Measurements from ENCODE around the gene POMGNT1.
"Not testable (repeated sequence)": the region's sequence is repeated elsewhere in the genome, so short reads cannot be mapped to it uniquely, and the experiment has no call there.

Gene POMGNT1

DNA sequence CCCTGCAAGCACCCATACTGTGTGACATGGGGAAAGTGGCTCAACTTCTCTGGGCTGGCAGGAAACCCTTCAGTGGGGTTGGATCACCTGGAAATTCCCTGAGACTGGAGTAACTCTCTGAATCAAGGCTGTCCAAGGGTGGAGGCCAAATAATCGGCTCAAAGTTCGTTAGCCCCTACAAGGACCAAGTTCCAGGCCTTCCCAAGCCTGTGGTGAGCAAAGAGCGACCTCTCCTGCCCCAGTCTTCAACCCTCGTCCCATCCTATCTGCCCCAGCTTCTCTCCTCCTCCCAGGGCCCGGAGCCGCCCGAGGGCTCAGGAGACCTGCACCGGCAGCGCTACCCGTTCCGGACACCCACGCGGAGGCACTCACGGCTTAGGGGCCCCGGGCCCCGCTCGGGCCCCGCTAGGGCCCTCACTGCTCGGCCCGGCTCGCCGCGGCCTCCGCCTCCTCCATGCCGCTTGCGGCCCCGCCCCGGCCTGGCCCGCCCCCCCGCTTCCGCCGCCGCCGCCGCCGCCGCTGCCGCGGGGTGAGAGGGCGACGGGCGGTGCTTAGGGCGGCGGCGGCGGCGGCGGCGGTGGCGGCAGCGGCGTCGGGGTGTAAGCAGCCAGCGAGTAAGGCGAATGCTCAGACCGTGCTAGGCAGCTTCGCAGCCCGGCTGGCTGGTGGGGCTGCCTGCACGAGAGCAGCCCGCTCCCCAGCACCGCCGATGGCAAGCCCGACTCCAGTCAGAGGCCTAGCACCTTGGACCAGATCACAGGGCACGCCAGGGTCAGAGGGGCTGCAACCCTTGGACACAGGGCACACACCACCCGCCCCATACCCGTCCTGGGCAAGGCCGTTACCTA lies at the start of gene POMGNT1:
Gene POMGNT1 (minus strand): TSS at position 471 of the 848 bp plus-strand sequence. CDS start 613 bp downstream, outside the sequence.
- H3K27ac ChIP-seq, result peak within 1 kb of the TSS; percentile 89
- no peaks in the 10 kb centered on the region for H3K9me3 ChIP-seq
- peak within 1 kb of the TSS; percentile 93 for H3K4me2 ChIP-seq
- peak within 1 kb of the TSS; percentile 83 for H3K4me3 ChIP-seq
- peaks cover 29% of the 10 kb centered on the region for H3K36me3 ChIP-seq
- peaks cover 46% of the 10 kb centered on the region for H3K4me1 ChIP-seq
- H4K20me1 ChIP-seq, result no peaks in the 10 kb centered on the region
- peak within 1 kb of the TSS; percentile 89 for H3K9ac ChIP-seq
- no peak for TF ChIP-seq Cebpa-rat (IDR thresholded peaks at IDR 0.05)
- H3K27me3 ChIP-seq, result peaks cover under 1% of the 10 kb centered on the region; the same call in 1 of the 2 replicates

DNA sequence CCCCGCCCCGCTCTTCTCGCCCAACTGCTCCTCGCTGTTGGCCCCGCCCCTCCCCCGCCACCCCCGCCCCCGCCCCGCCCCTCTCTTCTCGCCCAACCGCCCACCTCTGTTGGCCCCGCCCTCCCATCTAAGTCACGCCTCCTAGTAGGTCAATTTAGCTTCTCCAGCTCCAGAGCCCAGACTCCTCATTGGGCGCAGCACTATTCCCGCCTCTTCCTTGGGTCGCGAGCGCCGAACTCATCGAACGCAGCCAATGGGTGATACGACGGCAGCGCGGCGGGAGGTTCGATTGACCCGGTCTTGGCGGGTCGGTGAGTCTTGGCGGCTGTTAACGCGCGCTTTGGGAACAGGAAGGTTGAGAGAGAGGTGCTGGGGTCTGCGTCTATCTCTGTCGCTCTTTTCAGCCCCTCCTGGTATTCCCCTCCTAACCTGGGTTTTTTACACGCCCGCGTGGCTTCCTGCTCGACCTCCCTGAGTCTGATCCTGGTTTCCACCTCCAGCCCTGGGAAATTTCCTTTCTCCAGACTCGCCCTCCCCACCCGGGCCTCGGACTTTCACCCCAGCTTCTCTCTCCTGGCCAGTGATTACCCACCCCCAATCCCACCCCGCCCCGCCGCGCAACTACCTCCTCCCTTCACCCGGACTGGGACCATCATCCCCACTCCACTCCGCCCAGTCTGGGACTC lies 49.3 kb upstream of the POMGNT1 start, which contains the start of gene RAD54L:
Gene RAD54L (plus strand): TSS at position 328 of the 686 bp plus-strand sequence. CDS start 643 bp downstream, outside the sequence.
- H3K27ac ChIP-seq, result peak within 1 kb of the TSS; percentile 84
- peaks cover 27% of the 10 kb centered on the region for H3K4me1 ChIP-seq
- H3K36me3 ChIP-seq, result peaks cover 39% of the 10 kb centered on the region
- H3K4me3 ChIP-seq, result peak within 1 kb of the TSS; percentile 80
- no peak for TF ChIP-seq Cebpa-rat (IDR thresholded peaks at IDR 0.05)
- peaks cover 8% of the 10 kb centered on the region; the same call in 1 of the 2 replicates for H4K20me1 ChIP-seq
- peak within 1 kb of the TSS; percentile 83 for H3K9ac ChIP-seq
- H3K9me3 ChIP-seq, result no peaks in the 10 kb centered on the region
- peak within 1 kb of the TSS; percentile 91 for H3K4me2 ChIP-seq
- H3K27me3 ChIP-seq, result no peaks in the 10 kb centered on the region

DNA sequence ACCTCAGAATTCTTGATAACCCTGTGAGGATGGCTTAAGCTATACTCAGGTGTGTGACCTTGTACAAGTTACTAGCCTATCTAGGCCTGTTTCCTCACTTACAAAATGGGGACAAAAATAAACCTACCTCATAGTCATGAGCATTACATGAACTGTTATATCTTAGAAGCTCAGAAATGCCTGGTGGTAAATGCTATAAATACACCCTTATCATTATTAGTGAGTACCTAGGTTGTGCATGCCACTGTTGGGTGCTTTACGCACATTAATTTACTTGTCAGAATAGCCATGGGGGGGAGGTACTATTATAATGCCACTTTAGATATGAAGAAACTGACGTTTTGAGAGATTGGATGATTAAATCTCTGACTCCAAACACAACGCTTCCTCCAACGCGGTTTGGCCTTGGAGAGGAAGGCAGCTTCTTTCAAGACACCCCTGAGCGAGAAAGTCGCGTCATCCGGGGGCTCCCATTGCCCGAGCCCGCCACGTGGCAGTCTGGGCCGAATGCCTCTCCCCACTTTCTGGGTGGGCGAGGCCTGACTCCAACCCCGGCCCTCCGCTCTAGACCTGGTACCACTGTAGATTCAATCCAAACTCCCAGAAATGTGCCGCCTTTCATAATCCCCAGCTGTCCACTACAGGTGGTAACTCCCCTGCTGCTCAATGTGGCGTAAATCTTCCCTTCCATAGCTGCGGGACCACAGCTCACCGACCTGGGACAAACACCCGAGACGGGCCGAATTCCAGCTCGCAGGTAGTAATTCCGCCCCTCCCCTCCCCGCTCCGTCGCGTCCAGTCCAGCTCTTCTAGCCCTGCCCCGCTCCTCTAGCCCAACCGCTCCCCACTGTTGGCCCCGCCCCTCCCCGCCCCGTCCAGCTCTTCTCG lies 48.6 kb upstream of the POMGNT1 start:
- peak overlapping the region; percentile 74; the same call in 1 of the 2 replicates for H3K9ac ChIP-seq
- TF ChIP-seq Cebpa-rat (IDR thresholded peaks at IDR 0.05), result no peak
- peak overlapping the region; percentile 73 for H3K4me3 ChIP-seq
- H4K20me1 ChIP-seq, result peaks cover 8% of the 10 kb centered on the region; the same call in 1 of the 2 replicates
- peak overlapping the region; percentile 75 for H3K27ac ChIP-seq
- H3K9me3 ChIP-seq, result no peaks in the 10 kb centered on the region
- H3K4me2 ChIP-seq, result peak overlapping the region; percentile 89
- H3K27me3 ChIP-seq, result no peaks in the 10 kb centered on the region
- peaks cover 31% of the 10 kb centered on the region for H3K36me3 ChIP-seq
- peaks cover 27% of the 10 kb centered on the region for H3K4me1 ChIP-seq

DNA sequence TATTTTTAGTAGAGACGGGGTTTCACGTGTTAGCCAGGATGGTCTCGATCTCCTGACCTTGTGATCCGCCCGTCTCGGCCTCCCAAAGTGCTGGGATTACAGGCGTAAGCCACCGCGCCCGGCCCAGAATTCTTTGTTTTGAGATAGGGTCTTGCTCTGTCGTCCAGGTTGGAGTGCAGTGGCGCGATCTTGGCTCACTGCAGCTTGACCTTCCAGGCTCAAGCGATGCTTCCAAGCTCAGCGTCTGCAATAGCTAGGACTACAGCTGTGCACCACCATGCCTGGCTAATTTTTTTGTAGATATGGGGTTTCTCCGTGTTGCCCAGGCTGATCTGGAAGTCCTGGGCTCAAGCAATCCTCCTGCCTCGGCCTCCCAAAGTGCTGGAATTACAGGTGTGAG lies 47.9 kb upstream of the POMGNT1 start:
- not testable (repeated sequence) for H3K27me3 ChIP-seq, H3K9me3 ChIP-seq, H3K27ac ChIP-seq, H3K9ac ChIP-seq, H4K20me1 ChIP-seq, H3K4me3 ChIP-seq
- Histone ChIP-seq H3K4me2 (peak overlapping the region; percentile 89), H3K4me1 (peaks cover 27% of the 10 kb centered on the region), H3K36me3 (peaks cover 25% of the 10 kb centered on the region)

DNA sequence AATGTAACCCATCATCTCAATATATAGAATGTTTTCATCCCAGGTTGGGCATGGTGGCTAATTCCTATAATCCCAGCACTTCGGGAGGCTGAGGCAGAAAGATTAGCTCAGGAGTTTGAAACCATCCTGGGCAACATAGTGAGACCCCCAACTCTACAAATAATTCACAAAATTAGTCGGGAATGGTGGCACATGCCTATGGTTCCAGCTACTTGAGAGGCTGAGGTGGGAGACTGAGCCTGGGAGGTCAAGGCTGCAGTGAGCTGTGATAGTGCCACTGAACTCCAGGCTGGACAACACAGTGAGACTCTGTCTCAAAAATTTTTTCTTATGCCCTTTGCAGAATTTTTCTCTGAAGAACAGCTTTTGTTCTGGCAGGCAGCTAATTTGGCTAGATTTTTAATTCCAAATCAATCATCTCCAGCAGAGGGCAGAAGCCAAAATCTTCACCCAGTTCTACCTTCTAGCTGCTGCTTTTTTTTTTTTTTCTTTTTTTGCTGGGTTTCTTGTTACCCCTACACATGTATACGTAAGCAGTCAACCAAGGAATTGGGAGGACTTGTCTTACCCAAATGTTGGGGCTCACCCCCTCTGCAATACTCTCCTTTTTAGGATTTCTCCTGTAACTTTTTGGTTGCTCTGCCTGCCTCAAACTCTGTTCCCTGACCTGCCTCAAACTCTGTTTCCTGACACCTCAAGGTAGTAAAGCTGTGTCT lies 46.6 kb upstream of the POMGNT1 start:
- no peak for TF ChIP-seq Cebpa-rat (IDR thresholded peaks at IDR 0.05)
- H3K27ac ChIP-seq, result no peak overlapping the region
- no peak overlapping the region for H3K9ac ChIP-seq
- H3K4me3 ChIP-seq, result no peak overlapping the region
- peaks cover 27% of the 10 kb centered on the region for H3K4me1 ChIP-seq
- peaks cover 3% of the 10 kb centered on the region for H3K9me3 ChIP-seq
- H3K4me2 ChIP-seq, result no peak overlapping the region
- peaks cover 12% of the 10 kb centered on the region for H3K36me3 ChIP-seq
- peaks cover 8% of the 10 kb centered on the region; the same call in 1 of the 2 replicates for H4K20me1 ChIP-seq
- no peaks in the 10 kb centered on the region for H3K27me3 ChIP-seq

DNA sequence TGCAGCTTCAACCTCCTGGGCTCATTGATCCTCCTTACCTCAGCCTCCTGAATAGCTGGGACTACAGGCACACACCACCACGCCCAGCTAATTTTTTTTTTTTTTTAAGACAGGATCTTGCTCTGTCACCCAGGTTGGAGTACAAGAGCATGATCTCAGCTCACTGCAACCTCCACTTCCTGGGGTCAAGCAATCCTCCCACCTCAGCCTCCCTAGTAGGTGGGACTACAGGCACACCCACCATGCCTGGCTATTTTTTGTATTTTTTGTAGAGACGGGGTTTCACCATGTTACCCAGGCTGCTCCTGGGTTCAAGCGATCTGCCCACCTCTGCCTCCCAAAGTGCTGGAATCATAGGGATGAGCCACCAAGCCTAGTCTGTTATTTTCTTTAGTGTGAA lies 45.6 kb upstream of the POMGNT1 start:
- not testable (repeated sequence) for H3K9ac ChIP-seq, H3K36me3 ChIP-seq, H4K20me1 ChIP-seq, H3K27me3 ChIP-seq, H3K4me3 ChIP-seq, H3K4me2 ChIP-seq, H3K27ac ChIP-seq
- peaks cover 13% of the 10 kb centered on the region for H3K9me3 ChIP-seq
- H3K4me1 ChIP-seq, result peaks cover 18% of the 10 kb centered on the region

DNA sequence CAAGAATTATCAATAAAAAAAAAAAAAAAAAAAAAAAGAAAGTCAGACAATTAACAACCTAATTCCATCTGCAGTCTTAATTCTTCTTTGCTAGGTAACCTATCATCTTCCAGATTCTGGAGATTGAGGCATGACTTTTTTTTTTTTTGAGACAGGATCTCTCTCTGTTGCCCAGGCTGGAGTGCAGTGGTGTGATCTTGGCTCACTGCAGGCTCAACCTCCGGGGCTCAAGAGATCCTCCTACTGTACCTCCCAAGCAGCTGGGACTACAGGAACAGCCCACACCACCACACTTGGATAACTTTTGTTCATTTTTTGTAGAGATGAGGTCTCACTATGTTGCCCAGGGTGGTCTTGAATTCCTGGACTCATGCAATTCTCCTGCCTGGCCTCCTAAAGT lies 44.7 kb upstream of the POMGNT1 start:
- H3K9ac ChIP-seq, result no peak overlapping the region
- H4K20me1 ChIP-seq, result no peaks in the 10 kb centered on the region
- no peaks in the 10 kb centered on the region for H3K36me3 ChIP-seq
- H3K27ac ChIP-seq, result no peak overlapping the region
- H3K9me3 ChIP-seq, result peaks cover 22% of the 10 kb centered on the region
- TF ChIP-seq Cebpa-rat (IDR thresholded peaks at IDR 0.05), result no peak
- H3K4me1 ChIP-seq, result peaks cover 9% of the 10 kb centered on the region
- no peak overlapping the region for H3K4me2 ChIP-seq
- H3K4me3 ChIP-seq, result no peak overlapping the region
- no peaks in the 10 kb centered on the region for H3K27me3 ChIP-seq

DNA sequence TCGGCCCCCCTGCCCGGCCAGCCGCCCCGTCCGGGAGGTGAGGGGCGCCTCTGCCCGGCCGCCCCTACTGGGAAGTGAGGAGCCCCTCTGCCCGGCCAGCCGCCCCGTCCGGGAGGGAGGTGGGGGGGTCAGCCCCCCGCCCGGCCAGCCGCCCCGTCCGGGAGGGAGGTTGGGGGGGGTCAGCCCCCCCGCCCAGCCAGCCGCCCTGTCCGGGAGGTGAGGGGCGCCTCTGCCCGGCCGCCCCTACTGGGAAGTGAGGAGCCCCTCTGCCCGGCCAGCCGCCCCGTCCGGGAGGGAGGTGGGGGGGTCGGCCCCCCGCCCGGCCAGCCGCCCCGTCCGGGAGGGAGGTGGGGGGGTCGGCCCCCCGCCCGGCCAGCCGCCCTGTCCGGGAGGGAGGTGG lies 43.5 kb upstream of the POMGNT1 start:
- not testable (repeated sequence) for H3K36me3 ChIP-seq, H4K20me1 ChIP-seq, H3K27ac ChIP-seq, H3K27me3 ChIP-seq, H3K9ac ChIP-seq, H3K4me3 ChIP-seq, H3K4me1 ChIP-seq, H3K4me2 ChIP-seq
- peaks cover 34% of the 10 kb centered on the region for H3K9me3 ChIP-seq

DNA sequence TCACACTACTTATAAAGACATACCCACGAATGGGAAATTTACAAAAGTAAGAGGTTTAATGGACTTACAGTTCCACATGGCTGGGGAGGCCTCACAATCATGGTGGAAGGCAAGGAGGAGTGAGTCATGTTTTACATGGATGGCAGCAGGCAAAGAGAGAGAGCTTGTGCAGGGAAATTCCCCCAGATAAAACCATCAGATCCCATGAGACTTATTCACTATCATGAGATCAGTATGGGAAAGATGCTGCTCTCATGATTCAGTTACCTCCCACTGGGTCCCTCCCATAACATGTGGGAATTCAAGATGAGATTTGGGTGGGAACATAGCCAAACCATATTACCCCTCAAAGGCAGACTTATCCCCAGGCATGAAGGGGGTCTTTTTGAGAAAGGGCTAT lies 40.6 kb upstream of the POMGNT1 start:
- not testable (repeated sequence) for H3K4me1 ChIP-seq, H3K36me3 ChIP-seq, H3K27ac ChIP-seq, H4K20me1 ChIP-seq, H3K4me2 ChIP-seq, H3K27me3 ChIP-seq, H3K4me3 ChIP-seq, H3K9ac ChIP-seq
- peaks cover 43% of the 10 kb centered on the region for H3K9me3 ChIP-seq
